ENCODE measurements around the gene GBA2. TPM values are rescaled to one million over a fixed set of nuclear protein-coding genes. Genes with fewer than 3 reads are reported as not detected.

The GBA2 gene
- total RNA-seq, 1 donor from 2014 or later: 69.8 TPM

- DNase-seq (ENCODE audit: extremely low spot score, unreplicated experiment): no peak
- peaks cover 22% of the 10 kb centered on the region for H3K36me3 Mint-ChIP-seq (ENCODE audit: unreplicated experiment)
- H3K27ac Mint-ChIP-seq (ENCODE audit: unreplicated experiment): no peak overlapping the region
- no peaks in the 10 kb centered on the region for H3K27me3 Mint-ChIP-seq (ENCODE audit: unreplicated experiment)
- TF ChIP-seq CTCF (IDR thresholded peaks at IDR 0.05): no peak
- no peak overlapping the region for H3K4me3 Mint-ChIP-seq (ENCODE audit: unreplicated experiment)
- H3K4me1 Mint-ChIP-seq (ENCODE audit: unreplicated experiment): peaks cover 44% of the 10 kb centered on the region
- H3K9me3 Mint-ChIP-seq (ENCODE audit: unreplicated experiment): no peaks in the 10 kb centered on the region
Observed at GRCh38 chr9:35755071-35755470, 6.0 kb upstream of the GBA2 start.

- H3K27ac Mint-ChIP-seq (ENCODE audit: unreplicated experiment): no peak within 1 kb of the TSS
- H3K36me3 Mint-ChIP-seq (ENCODE audit: unreplicated experiment): peaks cover 22% of the 10 kb centered on the region
- no peaks in the 10 kb centered on the region for H3K27me3 Mint-ChIP-seq (ENCODE audit: unreplicated experiment)
- no peak for DNase-seq (ENCODE audit: extremely low spot score, unreplicated experiment)
- no peaks in the 10 kb centered on the region for H3K9me3 Mint-ChIP-seq (ENCODE audit: unreplicated experiment)
- no peak within 1 kb of the TSS for H3K4me3 Mint-ChIP-seq (ENCODE audit: unreplicated experiment)
- peaks cover 51% of the 10 kb centered on the region for H3K4me1 Mint-ChIP-seq (ENCODE audit: unreplicated experiment)
- TF ChIP-seq CTCF (IDR thresholded peaks at IDR 0.05): no peak
Observed at GRCh38 chr9:35754264-35754663, 5.2 kb upstream of the GBA2 start, which contains the start of gene MSMP. Gene MSMP, minus strand, starts transcription at chr9:35754276. Its CDS starts 147 bp downstream, at chr9:35754129.

- Mint-ChIP-seq H3K27ac (ENCODE audit: unreplicated experiment) (no peak overlapping the region), H3K36me3 (ENCODE audit: unreplicated experiment) (peaks cover 22% of the 10 kb centered on the region), H3K4me1 (ENCODE audit: unreplicated experiment) (peaks cover 45% of the 10 kb centered on the region), H3K27me3 (ENCODE audit: unreplicated experiment) (no peaks in the 10 kb centered on the region), H3K9me3 (ENCODE audit: unreplicated experiment) (no peaks in the 10 kb centered on the region), H3K4me3 (ENCODE audit: unreplicated experiment) (no peak overlapping the region)
- TF ChIP-seq CTCF (IDR thresholded peaks at IDR 0.05): no peak
- no peak for DNase-seq (ENCODE audit: extremely low spot score, unreplicated experiment)
Observed at GRCh38 chr9:35753466-35753865, 4.4 kb upstream of the GBA2 start.

GRCh38 chr9:35750256-35750531 lies 1.2 kb upstream of the GBA2 start:
- H3K9me3 Mint-ChIP-seq (ENCODE audit: unreplicated experiment): no peaks in the 10 kb centered on the region
- no peaks in the 10 kb centered on the region for H3K27me3 Mint-ChIP-seq (ENCODE audit: unreplicated experiment)
- no peak for TF ChIP-seq CTCF (IDR thresholded peaks at IDR 0.05)
- H3K27ac Mint-ChIP-seq (ENCODE audit: unreplicated experiment): peak overlapping the region; percentile 89
- H3K36me3 Mint-ChIP-seq (ENCODE audit: unreplicated experiment): peaks cover 29% of the 10 kb centered on the region
- peaks cover 49% of the 10 kb centered on the region for H3K4me1 Mint-ChIP-seq (ENCODE audit: unreplicated experiment)
- peak overlapping the region; percentile 89 for H3K4me3 Mint-ChIP-seq (ENCODE audit: unreplicated experiment)
- no peak for DNase-seq (ENCODE audit: extremely low spot score, unreplicated experiment)

GRCh38 chr9:35749515-35750255 lies 657 bp upstream of the GBA2 start:
- no peaks in the 10 kb centered on the region for H3K27me3 Mint-ChIP-seq (ENCODE audit: unreplicated experiment)
- peak overlapping the region; percentile 89 for H3K4me3 Mint-ChIP-seq (ENCODE audit: unreplicated experiment)
- peaks cover 49% of the 10 kb centered on the region for H3K4me1 Mint-ChIP-seq (ENCODE audit: unreplicated experiment)

More at GRCh38 chr9:35749515-35750255, 657 bp upstream of the GBA2 start:
- peaks cover 31% of the 10 kb centered on the region for H3K36me3 Mint-ChIP-seq (ENCODE audit: unreplicated experiment)
- no peak for TF ChIP-seq CTCF (IDR thresholded peaks at IDR 0.05)
- H3K9me3 Mint-ChIP-seq (ENCODE audit: unreplicated experiment): no peaks in the 10 kb centered on the region
- H3K27ac Mint-ChIP-seq (ENCODE audit: unreplicated experiment): peak overlapping the region; percentile 89
- DNase-seq (ENCODE audit: extremely low spot score, unreplicated experiment): no peak
